CD14-positive monocyte (primary cell): Measurements from ENCODE around the gene DEFB129. TPM values are rescaled to one million over a fixed set of nuclear protein-coding genes. Genes with fewer than 3 reads are reported as not detected.

ENCODE experiments used
- DNase-seq, 3 donors: peaks; one replicate each; pipeline ENCODE4 v3.0.0-alpha.2; 2011 to 2022
- H2AFZ ChIP-seq: 2 replicates; pipeline ENCODE4 v1.6.0; 2012; ENCODE audit warnings: mild to moderate bottlenecking, low read depth, low read length, inconsistent platforms; ENCODE audit not compliant: insufficient read depth, poor library complexity, severe bottlenecking
- H3K27ac ChIP-seq, 2 donors: 1 replicate in 1 of 2; 2 replicates in 1 of 2; pipeline ENCODE4 v1.5.1; 2012 to 2013; ENCODE audit warnings: low read length in 2 of 2, control low read depth in 1 of 2, inconsistent platforms in 1 of 2, low read depth in 1 of 2, mild to moderate bottlenecking in 1 of 2
- H3K27me3 ChIP-seq, 2 donors: one replicate each; pipeline versions ENCODE4 v1.6.0 to v1.6.1; 2011 to 2013; ENCODE audit warnings: low read length in 2 of 2; ENCODE audit not compliant: control insufficient read depth in 2 of 2, insufficient read depth in 2 of 2
- H3K36me3 ChIP-seq, 2 donors: replicated peaks in 1 of 2; 1 replicate in 1 of 2; 2 replicates in 1 of 2; pipeline versions ENCODE4 v1.5.1 to v1.6.1; 2012 to 2013; ENCODE audit warnings: low read length in 2 of 2, control low read depth in 1 of 2, inconsistent platforms in 1 of 2, mild to moderate bottlenecking in 1 of 2; ENCODE audit not compliant: insufficient read depth in 2 of 2, control insufficient read depth in 1 of 2
- H3K4me1 ChIP-seq, 2 donors: 1 replicate in 1 of 2; 2 replicates in 1 of 2; pipeline versions ENCODE4 v1.5.1 to v1.6.1; 2012 to 2013; ENCODE audit warnings: low read length in 2 of 2, control low read depth in 1 of 2, inconsistent platforms in 1 of 2, mild to moderate bottlenecking in 1 of 2, moderate library complexity in 1 of 2; ENCODE audit not compliant: insufficient read depth in 2 of 2, control insufficient read depth in 1 of 2
- H3K4me2 ChIP-seq: replicated peaks from 2 replicates; pipeline ENCODE3; 2012; ENCODE audit warnings: low read length, moderate library complexity, mild to moderate bottlenecking; ENCODE audit not compliant: poor library complexity, severe bottlenecking; ENCODE audit errors: extremely low read depth
- H3K4me3 ChIP-seq, 3 experiments: fragments of 200-600 bp in 1 of 3; sonication (generic) in 1 of 3; replicated peaks in 1 of 3; 1 replicate in 2 of 3; 2 replicates in 1 of 3; pipeline ENCODE4 v1.5.1; 2011 to 2013; ENCODE audit warnings: low read length in 3 of 3, mild to moderate bottlenecking in 3 of 3, control low read depth in 2 of 3, low read depth in 2 of 3, inconsistent platforms in 1 of 3, moderate library complexity in 1 of 3
- H3K79me2 ChIP-seq: 2 replicates; pipeline ENCODE4 v1.6.0; 2012; ENCODE audit warnings: mild to moderate bottlenecking, control low read depth, inconsistent platforms, low read length, moderate library complexity; ENCODE audit not compliant: insufficient read depth
- H3K9ac ChIP-seq: 2 replicates; pipeline ENCODE4 v1.6.0; 2017; ENCODE audit warnings: low read length, mild to moderate bottlenecking; ENCODE audit not compliant: insufficient read depth, poor library complexity, severe bottlenecking
- H3K9me3 ChIP-seq, 2 donors: replicated peaks in 1 of 2; 1 replicate in 1 of 2; 2 replicates in 1 of 2; pipeline versions ENCODE4 v1.5.1 to v1.6.1; 2012 to 2013; ENCODE audit warnings: low read length in 2 of 2, control low read depth in 1 of 2; ENCODE audit not compliant: control insufficient read depth in 1 of 2, insufficient read depth in 1 of 2
- H4K20me1 ChIP-seq: 2 replicates; pipeline ENCODE4 v1.6.0; 2012; ENCODE audit warnings: mild to moderate bottlenecking, low read length, control low read depth, moderate library complexity; ENCODE audit not compliant: insufficient read depth
- H3K27ac Mint-ChIP-seq, 7 donors: one replicate each; pipeline ENCODE4 v1.8.0; 2020; ENCODE audit warnings: mild to moderate bottlenecking in 7 of 7, mixed read lengths in 7 of 7, moderate library complexity in 6 of 7, inconsistent platforms in 2 of 7
- H3K27me3 Mint-ChIP-seq, 3 donors: one replicate each; pipeline ENCODE4 v1.8.0; 2021 to 2022; ENCODE audit warnings: low read depth in 3 of 3, mild to moderate bottlenecking in 3 of 3, mixed read lengths in 3 of 3, moderate library complexity in 3 of 3, inconsistent platforms in 1 of 3
- H3K36me3 Mint-ChIP-seq, 2 donors: one replicate each; pipeline ENCODE4 v1.8.0; 2020; ENCODE audit warnings: mixed read lengths in 2 of 2, inconsistent platforms in 1 of 2, mild to moderate bottlenecking in 1 of 2
- H3K4me1 Mint-ChIP-seq: one replicate; pipeline ENCODE4 v1.8.0; 2020; ENCODE audit warnings: mild to moderate bottlenecking, mixed read lengths
- H3K4me3 Mint-ChIP-seq, 2 donors: one replicate each; pipeline ENCODE4 v1.8.0; 2020; ENCODE audit warnings: mild to moderate bottlenecking in 2 of 2, mixed read lengths in 2 of 2, moderate library complexity in 1 of 2
- H3K9me3 Mint-ChIP-seq, 7 donors: one replicate each; pipeline ENCODE4 v1.8.0; 2020 to 2022; ENCODE audit warnings: mixed read lengths in 7 of 7, mild to moderate bottlenecking in 6 of 7, moderate library complexity in 6 of 7, inconsistent platforms in 2 of 7
- WGBS: methylation state at CpG from one replicate; pipeline ENCODE4 v1.1.5; 2013; ENCODE audit warnings: missing lambda C conversion rate; ENCODE audit not compliant: insufficient coverage; 5-methylcytosine and 5-hydroxymethylcytosine counted together
- intact Hi-C, 2 donors: fragments of 100-400 bp; cut with micrococcal nuclease; formaldehyde crosslinking; loops; one replicate each; pipeline versions ENCODE4 v1.15.0 to v1.15.1; 2023
- polyA plus RNA-seq, 3 donors: library from polyadenylated mRNA; depleted of rRNA in 1 of 3; unstranded in 2 of 3; stranded (reverse) in 1 of 3; fragments of 300-500 nt in 2 of 3; fragments of >200 nt in 1 of 3; fragmentation: Illumina TruSeq in 2 of 3; gene quantifications; 1 replicate in 2 of 3; 2 replicates in 1 of 3; pipeline ENCODE4 v1.2.3, GENCODE V29; 2012 to 2021
- TF ChIP-seq, protein P1 (sequence below): fragments of 200-600 bp; IDR thresholded peaks from one replicate; pipeline ENCODE4 v1.8.0; 2022; ENCODE audit warnings: antibody characterized with exemption, mild to moderate bottlenecking

Gene DEFB129
- polyA plus RNA-seq, 3 donors: not detected

DNA sequence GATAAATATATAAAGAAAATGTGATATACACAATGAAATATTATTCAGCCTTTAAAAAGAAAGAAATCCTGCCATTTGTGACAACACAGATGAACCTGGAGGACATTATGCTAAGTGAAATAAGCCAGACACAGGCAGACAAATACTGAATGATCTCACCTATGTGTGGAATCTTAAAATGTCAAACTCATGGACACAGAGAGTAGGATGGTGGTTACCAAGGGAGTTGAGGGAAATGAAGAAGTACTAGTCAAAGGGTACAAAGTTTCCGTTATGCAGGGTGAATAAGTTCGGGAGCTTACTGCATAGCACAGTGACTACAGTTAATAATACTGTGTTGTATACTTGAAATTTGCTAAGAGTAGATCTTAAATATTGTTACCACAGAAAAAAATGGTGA is 15.8 kb downstream of the DEFB129 start:
- H3K79me2 ChIP-seq: no peaks in the 10 kb centered on the region
- intact Hi-C loops: no loop called here
- H3K27me3 ChIP-seq: no peaks in the 10 kb centered on the region
- H3K4me2 ChIP-seq: no peak overlapping the region
- Mint-ChIP-seq H3K27me3 (peaks cover 0 to 4% (median 0%) of the 10 kb centered on the region in 3 donors), H3K4me3 (no peak overlapping the region), H3K4me1 (peaks cover 9% of the 10 kb centered on the region), H3K27ac (no peak overlapping the region), H3K9me3 (peaks cover 0 to 6% (median 2%) of the 10 kb centered on the region in 7 donors), H3K36me3 (no peaks in the 10 kb centered on the region)
- peaks cover 6 to 8% of the 10 kb centered on the region in 2 donors for H3K4me1 ChIP-seq
- no peaks in the 10 kb centered on the region for H4K20me1 ChIP-seq
- no peak overlapping the region for H3K9ac ChIP-seq
- peaks cover 0 to 3% of the 10 kb centered on the region in 2 donors for H3K9me3 ChIP-seq
- no peak overlapping the region for H3K4me3 ChIP-seq
- no peak overlapping the region for H2AFZ ChIP-seq
- DNase-seq: no peak
- H3K36me3 ChIP-seq: no peaks in the 10 kb centered on the region
- TF ChIP-seq, protein P1, sequence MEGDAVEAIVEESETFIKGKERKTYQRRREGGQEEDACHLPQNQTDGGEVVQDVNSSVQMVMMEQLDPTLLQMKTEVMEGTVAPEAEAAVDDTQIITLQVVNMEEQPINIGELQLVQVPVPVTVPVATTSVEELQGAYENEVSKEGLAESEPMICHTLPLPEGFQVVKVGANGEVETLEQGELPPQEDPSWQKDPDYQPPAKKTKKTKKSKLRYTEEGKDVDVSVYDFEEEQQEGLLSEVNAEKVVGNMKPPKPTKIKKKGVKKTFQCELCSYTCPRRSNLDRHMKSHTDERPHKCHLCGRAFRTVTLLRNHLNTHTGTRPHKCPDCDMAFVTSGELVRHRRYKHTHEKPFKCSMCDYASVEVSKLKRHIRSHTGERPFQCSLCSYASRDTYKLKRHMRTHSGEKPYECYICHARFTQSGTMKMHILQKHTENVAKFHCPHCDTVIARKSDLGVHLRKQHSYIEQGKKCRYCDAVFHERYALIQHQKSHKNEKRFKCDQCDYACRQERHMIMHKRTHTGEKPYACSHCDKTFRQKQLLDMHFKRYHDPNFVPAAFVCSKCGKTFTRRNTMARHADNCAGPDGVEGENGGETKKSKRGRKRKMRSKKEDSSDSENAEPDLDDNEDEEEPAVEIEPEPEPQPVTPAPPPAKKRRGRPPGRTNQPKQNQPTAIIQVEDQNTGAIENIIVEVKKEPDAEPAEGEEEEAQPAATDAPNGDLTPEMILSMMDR: no peak
- 100% methylated on average over 2 of the region's 2 CpGs for WGBS
- H3K27ac ChIP-seq: no peak overlapping the region

DNA sequence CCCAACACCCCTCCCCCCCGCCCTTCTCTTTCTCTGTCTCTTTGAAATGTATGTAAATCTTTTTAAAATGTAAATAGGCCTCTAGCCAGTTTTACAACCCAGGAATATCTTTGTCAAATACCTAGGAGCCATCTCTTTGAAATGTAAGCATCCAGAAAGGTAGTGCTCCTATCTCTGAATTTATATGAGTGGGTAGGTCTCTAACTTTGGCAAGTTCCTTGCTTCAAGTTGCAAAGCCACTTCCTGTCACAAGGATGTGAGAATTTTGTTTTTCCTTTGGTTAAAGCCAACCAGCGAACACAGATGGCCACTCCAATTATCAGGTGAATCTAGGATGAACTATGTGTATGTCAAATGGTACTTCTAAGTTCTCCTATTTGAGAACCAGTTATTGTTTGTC is 24.3 kb downstream of the DEFB129 start:
- H3K27me3 Mint-ChIP-seq: peaks cover 0 to 5% (median 2%) of the 10 kb centered on the region in 3 donors
- intact Hi-C loops: no loop called here
- Histone ChIP-seq H3K4me2 (no peak overlapping the region), H3K9me3 (peaks cover 0 to 3% of the 10 kb centered on the region in 2 donors), H2AFZ (no peak overlapping the region), H3K4me1 (no peaks in the 10 kb centered on the region), H3K27ac (no peak overlapping the region), H4K20me1 (no peaks in the 10 kb centered on the region), H3K27me3 (no peaks in the 10 kb centered on the region), H3K9ac (no peak overlapping the region), H3K79me2 (no peaks in the 10 kb centered on the region), H3K4me3 (no peak overlapping the region), H3K36me3 (no peaks in the 10 kb centered on the region)
- TF ChIP-seq, protein P1: no peak
- no peaks in the 10 kb centered on the region for H3K36me3 Mint-ChIP-seq
- no peak overlapping the region for H3K27ac Mint-ChIP-seq
- H3K4me1 Mint-ChIP-seq: peaks cover 1% of the 10 kb centered on the region
- WGBS: no CpG with 5 or more reads among the region's 2 CpGs
- DNase-seq: no peak
- H3K9me3 Mint-ChIP-seq: peaks cover 0 to 6% (median 2%) of the 10 kb centered on the region in 7 donors
- no peak overlapping the region for H3K4me3 Mint-ChIP-seq
